Left renal cortex interstitium (tissue), 4 donors: ENCODE data around the gene ITPRID1. TPM values are rescaled to one million over a fixed set of nuclear protein-coding genes. Genes with fewer than 3 reads are reported as not detected.

Source experiments
- DNase-seq, 4 donors: peaks; one replicate each; pipeline ENCODE4 v3.0.0-alpha.2; 2013; ENCODE audit warnings: low read depth in 4 of 4, low spot score in 2 of 4, missing footprints in 1 of 4
- polyA plus RNA-seq, 4 donors: library from polyadenylated mRNA; unstranded; fragments of 120-200 nt; gene quantifications; one replicate each; pipeline ENCODE4 v1.2.1, GENCODE V29; 2013; ENCODE audit not compliant: insufficient read length in 4 of 4

Gene ITPRID1
- polyA plus RNA-seq, 4 donors = 0.04 to 0.06 TPM; not detected in 2

DNA sequence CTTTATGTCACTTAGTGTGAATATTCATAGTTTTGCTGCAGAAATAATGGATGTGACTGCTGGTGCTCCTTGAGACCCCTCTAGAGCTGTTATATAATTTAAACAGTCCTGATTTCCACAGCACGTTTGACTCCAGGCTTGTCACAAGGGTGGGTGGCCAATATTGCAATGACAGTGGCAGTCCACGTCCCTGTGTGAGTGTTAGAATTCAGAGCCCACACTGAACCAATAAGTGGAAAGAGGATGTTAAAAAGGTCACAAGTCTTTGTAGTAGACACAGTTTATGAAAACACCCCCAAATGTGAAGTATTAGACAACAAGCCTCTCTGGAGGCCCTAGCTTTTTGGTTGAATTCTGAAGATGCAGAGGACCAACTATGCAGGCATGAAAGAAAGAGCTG is 175.1 kb downstream of the ITPRID1 start:
- no peak for DNase-seq

DNA sequence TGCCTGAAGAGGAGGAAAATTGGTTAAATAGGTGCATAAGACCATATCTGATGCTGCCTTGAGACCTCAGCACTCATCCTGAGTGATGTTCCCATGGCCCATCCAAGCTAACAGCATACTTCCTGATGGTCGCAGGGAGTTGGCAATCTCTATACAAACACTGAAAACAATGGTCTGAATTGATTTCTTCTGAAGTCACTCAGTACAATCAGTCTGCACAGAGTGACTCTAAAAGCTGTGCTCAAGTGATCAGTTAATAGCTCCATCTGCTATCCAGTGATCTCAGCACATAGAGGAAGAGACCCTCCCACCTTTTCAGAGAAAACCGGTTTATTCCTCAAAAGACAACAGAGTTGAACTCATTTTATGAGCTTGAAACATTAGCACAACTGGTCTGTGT is 177.0 kb downstream of the ITPRID1 start:
- no peak for DNase-seq

DNA sequence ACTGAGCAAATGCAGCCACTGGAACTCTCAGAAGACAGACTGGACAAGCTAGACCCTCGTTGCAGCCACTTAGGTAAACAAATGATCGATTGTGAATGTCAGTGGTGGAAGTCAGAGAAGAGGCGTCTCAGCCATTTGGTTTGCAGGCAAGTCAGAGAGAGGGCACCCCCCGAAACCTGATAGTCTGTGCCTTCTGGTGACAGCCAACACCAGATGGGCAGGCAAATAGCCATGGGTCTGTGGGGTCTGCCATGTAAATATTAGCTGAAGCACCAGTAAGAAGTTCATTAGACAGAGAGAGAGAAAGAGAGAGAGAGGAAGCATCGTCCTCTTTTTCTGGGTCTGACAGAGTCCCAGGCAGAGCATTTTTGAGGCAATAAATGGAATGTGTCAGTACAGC is 178.6 kb downstream of the ITPRID1 start:
- no peak for DNase-seq

DNA sequence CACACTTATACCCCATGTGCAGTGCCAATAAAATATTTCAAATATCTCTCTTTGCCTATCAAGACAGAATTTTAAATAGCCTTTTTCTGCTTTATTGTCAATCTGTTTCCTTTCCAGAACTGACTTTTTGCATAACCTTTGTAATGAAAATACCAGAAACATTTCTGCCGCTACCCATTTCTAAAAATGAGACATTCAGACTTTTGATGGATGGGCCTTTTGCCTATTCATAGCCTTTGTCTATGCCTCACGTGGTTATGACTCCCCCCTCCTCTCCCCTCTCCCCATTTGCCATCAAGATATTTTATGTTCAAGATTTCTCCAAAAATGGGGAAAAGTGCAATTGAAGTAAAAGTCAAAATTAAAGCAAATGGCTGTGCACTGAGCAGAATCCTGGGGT is 179.0 kb downstream of the ITPRID1 start:
- no peak for DNase-seq

DNA sequence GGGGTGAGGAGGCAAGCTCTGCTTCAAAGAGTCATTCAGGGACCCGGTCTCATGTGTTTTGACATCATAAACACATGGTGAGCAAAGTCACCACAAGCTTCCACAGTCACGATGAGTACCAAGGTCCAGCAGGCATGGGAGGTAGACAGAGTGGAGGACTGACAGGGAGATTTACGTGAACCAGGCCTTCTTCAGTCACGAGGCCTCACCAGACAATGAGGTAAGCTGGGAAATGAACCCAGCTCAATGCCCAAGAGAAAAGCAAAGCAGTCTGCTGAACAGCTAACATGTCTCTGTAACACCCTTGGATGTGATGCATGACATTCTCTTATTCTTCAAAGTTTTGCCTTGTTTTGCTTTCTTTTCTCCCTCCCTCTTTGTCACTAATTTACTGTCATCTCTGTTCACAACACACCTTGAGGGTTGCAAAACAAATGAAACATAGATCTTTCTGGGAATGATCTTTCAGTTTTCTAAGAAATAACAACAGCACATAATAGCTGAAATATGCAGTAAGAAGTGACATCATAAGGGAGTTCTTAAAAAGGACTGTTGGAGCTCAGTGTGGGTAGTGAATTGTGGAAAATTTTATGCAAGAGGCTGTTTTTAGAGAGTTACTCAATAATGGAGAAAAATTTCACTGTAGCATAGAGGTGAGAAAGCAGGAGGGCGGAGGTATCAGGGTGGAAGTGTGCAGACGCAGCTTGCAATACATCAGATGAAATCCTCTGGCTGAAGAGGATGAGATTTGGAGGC is 182.1 kb downstream of the ITPRID1 start:
- DNase-seq = no peak

DNA sequence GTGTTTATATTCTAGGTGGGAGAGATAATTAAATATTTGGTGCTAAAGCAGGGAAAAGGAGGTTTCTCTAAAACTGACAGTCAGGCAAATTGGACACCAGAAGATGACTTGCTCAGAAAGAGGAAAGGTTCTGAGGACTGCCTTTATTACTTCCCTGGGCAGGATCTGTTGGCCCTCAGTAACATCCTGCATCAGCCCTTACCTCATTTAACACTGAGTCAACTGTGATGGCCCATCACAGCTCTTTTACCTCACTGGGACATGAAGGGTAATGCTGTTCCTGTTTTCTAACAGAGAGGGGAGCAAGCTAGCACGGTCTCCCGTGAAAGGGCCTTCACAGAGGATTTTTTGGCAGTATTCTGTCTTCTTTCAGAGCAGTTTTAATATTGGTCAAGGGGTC is 185.2 kb downstream of the ITPRID1 start:
- no peak for DNase-seq

DNA sequence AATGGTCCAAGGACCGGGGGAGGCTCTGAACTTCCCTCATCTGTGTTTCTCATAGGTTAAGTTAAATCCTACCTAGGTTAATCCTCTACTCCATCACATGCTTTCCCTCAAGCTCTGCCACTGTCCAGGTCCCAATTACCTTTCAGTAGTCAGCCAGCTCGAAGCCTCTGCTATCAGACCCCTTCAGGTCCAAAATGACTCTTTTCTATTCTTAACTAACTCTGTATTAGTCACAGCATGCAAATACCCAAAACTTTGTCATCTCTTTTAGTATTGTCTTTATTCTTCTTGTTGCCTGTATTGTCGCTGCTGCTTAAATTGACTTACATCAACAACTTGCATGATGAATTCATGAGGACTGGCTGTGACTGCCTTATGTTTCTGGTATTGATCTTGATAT is 188.5 kb downstream of the ITPRID1 start:
- DNase-seq = no peak

DNA sequence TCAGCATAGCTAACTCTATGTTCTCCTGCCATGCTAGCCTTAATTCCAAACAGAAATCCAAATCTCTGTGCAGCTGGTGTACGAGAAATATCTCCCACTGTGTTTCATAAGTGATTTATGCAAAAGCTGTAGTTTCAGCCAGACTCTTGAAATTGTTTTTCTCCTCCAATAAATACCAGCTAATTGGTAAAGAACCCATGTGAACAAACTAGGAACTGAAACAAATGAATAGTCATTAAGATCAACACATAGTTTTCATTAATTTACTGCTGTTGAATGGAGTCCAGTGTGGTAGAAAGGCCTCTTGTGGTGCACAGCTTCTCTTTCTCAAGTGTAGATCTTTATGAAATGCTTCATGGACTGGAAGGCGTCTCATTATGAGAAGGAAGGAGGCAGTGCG is 191.5 kb downstream of the ITPRID1 start:
- DNase-seq = no peak

DNA sequence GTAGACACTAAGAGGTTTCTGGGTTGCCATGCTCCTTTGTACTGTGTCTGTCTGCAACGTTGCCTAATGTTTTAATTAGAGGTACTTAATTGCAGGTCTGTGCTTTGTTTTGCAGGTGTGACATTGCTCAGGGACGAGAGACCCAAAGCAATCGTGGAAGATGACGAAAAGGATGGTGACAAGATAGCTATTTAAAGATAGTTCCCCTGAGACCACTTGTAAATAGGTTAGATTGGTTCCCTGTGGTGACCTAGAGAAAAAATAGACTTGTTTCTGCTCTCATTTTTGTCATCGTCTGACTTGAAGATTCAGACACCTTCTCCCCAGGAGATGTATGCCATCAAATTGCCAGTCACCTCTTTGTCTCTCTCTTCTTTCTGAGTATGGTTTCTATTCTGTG is 193.2 kb downstream of the ITPRID1 start:
- no peak for DNase-seq

Other genes with a start within 250 kb of the ITPRID1 start
- under 1 TPM in 2 of 4 donors, not detected in 2; 0.06 to 0.09 TPM for gene NEUROD6, start 173.4 kb upstream of the ITPRID1 start, polyA plus RNA-seq
- gene PPP1R17, start 173.1 kb downstream of the ITPRID1 start, polyA plus RNA-seq = not detected